ENCODE data around the gene RXYLT1. TPM values are rescaled to one million over a fixed set of nuclear protein-coding genes. Genes with fewer than 3 reads are reported as not detected.

Gene RXYLT1
- total RNA-seq, 2 donors from 2014 or later: 14.1 to 15.2 TPM

GRCh38 chr12:63795032-63795687, 15.5 kb downstream of the RXYLT1 start:
- no peak for ATAC-seq
- intact Hi-C loops (cut with DNase I): loop anchor here in 1 of 2 donors (5.0 kb wide), 1 partner anchor 693 kb away; no protein-coding TSS in a partner anchor
- no peak for DNase-seq

GRCh38 chr12:63795944-63796343, 16.2 kb downstream of the RXYLT1 start:
- ATAC-seq (no peak), DNase-seq (no peak)
- intact Hi-C loops (cut with DNase I): loop anchor here in 1 of 2 donors (5.0 kb wide), 1 partner anchor 694 kb away; no protein-coding TSS in a partner anchor

GRCh38 chr12:63802012-63802608, 22.4 kb downstream of the RXYLT1 start:
- ATAC-seq: no peak
- no peak for DNase-seq
- intact Hi-C loops (cut with DNase I): no loop called here

- intact Hi-C loops (cut with DNase I): no loop called here
- ATAC-seq (no peak), DNase-seq (no peak)
These were observed 25.0 kb downstream of the RXYLT1 start for GRCh38 chr12:63804746-63805145.

- intact Hi-C loops (cut with DNase I): no loop called here
- ATAC-seq (no peak), DNase-seq (no peak)
These were observed 26.3 kb downstream of the RXYLT1 start for GRCh38 chr12:63805704-63806672.

- peak in 1 of 2 donors; percentile 34 for ATAC-seq
- intact Hi-C loops (cut with DNase I): no loop called here
- DNase-seq: no peak
These were observed 28.9 kb downstream of the RXYLT1 start for GRCh38 chr12:63808631-63809030.

- DNase-seq: no peak
- intact Hi-C loops (cut with DNase I): no loop called here
- ATAC-seq: no peak
These were observed 29.9 kb downstream of the RXYLT1 start for GRCh38 chr12:63809566-63809965.

- intact Hi-C loops (cut with DNase I): no loop called here
- ATAC-seq (no peak), DNase-seq (no peak)
These were observed 31.6 kb downstream of the RXYLT1 start for GRCh38 chr12:63811334-63811733.

- ATAC-seq: no peak
- DNase-seq: no peak
- intact Hi-C loops (cut with DNase I): no loop called here
These were observed 32.0 kb downstream of the RXYLT1 start for GRCh38 chr12:63811755-63812154.

- intact Hi-C loops (cut with DNase I): no loop called here
- ATAC-seq (no peak), DNase-seq (no peak)
These were observed 34.5 kb downstream of the RXYLT1 start for GRCh38 chr12:63814146-63814772.

GRCh38 chr12:63815482-63815852, 35.8 kb downstream of the RXYLT1 start:
- intact Hi-C loops (cut with DNase I): no loop called here
- DNase-seq: no peak
- ATAC-seq: no peak

- DNase-seq (no peak), ATAC-seq (no peak)
- intact Hi-C loops (cut with DNase I): no loop called here
These were observed 36.3 kb downstream of the RXYLT1 start for GRCh38 chr12:63816031-63816430.

- DNase-seq (no peak), ATAC-seq (no peak)
- intact Hi-C loops (cut with DNase I): loop anchor here in 1 of 2 donors (5.0 kb wide), 1 partner anchor 437 kb away; no protein-coding TSS in a partner anchor
These were observed 40.7 kb downstream of the RXYLT1 start for GRCh38 chr12:63820427-63820826.

GRCh38 chr12:63821781-63822251, 42.1 kb downstream of the RXYLT1 start:
- DNase-seq (peak; percentile 29), ATAC-seq (peak; percentile 70 to 76)
- intact Hi-C loops (cut with DNase I): loop anchor here in 1 of 2 donors (5.0 kb wide), 1 partner anchor 435 kb away; no protein-coding TSS in a partner anchor

- DNase-seq (no peak), ATAC-seq (no peak)
- intact Hi-C loops (cut with DNase I): loop anchor here in 1 of 2 donors (5.0 kb wide), 1 partner anchor 435 kb away; no protein-coding TSS in a partner anchor
These were observed 42.6 kb downstream of the RXYLT1 start for GRCh38 chr12:63822352-63822751.

GRCh38 chr12:63823040-63823439, 43.3 kb downstream of the RXYLT1 start:
- intact Hi-C loops (cut with DNase I): loop anchor here in 1 of 2 donors (5.0 kb wide), 1 partner anchor 434 kb away; no protein-coding TSS in a partner anchor
- ATAC-seq (no peak), DNase-seq (no peak)

- peak; percentile 38 to 63 for ATAC-seq
These were observed 46.4 kb downstream of the RXYLT1 start for GRCh38 chr12:63826006-63826585.

GRCh38 chr12:63828867-63829266, 49.2 kb downstream of the RXYLT1 start:
- DNase-seq (no peak), ATAC-seq (no peak)
- intact Hi-C loops (cut with DNase I): loop anchor here in 1 of 2 donors (5.0 kb wide), 1 partner anchor 563 kb away; the partner anchor contains the start of gene C12orf56

More at GRCh38 chr12:63826006-63826585, 46.4 kb downstream of the RXYLT1 start:
- intact Hi-C loops (cut with DNase I): loop anchor here in 1 of 2 donors (5.0 kb wide), 1 partner anchor 566 kb away; the partner anchor contains the start of gene C12orf56
- no peak for DNase-seq

Measured in left cardiac atrium (tissue), 4 donors.